Neural progenitor cell (in vitro differentiated cells): Measurements from ENCODE around the gene KRTAP10-2.

ENCODE experiments used
- EZH2 ChIP-seq: fragments of 200-600 bp; sonication (generic); IDR thresholded peaks from 2 replicates; pipeline ENCODE4 v1.6.1; 2017; ENCODE audit warnings: antibody characterized with exemption, mild to moderate bottlenecking, moderate library complexity
- EZH2phosphoT487 ChIP-seq: fragments of 200-600 bp; sonication (generic); IDR thresholded peaks from 2 replicates; pipeline ENCODE4 v1.6.1; 2017; ENCODE audit warnings: antibody characterized with exemption
- TF ChIP-seq, protein P1 (sequence below): fragments of 200-600 bp; sonication (generic); IDR thresholded peaks from 2 replicates; pipeline ENCODE4 v1.5.1; 2017; ENCODE audit warnings: antibody characterized with exemption, mild to moderate bottlenecking

DNA sequence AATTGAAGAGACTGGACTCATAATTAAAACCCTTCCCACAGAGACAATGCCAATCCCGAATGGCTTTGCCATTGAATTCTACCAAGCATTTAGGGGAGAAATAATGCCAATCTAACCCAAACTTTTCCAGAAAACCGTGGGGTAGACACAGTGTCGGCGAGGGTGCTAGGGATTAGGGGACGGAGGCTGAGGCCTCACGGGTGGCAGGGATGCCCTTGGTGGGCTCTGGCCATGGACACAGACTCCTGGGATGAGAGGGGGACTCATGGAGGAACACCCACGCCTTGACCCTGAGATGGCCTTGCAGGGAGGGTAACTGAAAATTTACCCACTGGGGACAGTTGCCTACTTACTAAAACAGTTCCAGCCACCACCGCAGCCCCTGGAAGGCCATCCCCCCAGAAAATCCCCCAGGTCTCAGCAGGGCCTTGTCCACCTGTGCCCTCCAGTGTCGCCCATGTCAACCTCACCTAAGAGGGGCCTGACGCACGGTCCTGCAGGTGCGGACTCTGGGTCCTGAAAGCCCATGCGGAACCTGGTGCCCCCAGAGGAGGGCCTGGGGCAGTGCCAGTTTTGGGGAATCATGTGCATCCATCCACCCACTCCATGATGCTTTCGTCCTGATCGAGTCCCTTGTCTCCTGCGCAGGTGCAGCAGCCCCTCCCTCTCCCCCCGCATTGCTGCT, 27.2 kb upstream of the KRTAP10-2 start:
- TF ChIP-seq EZH2phosphoT487: no peak
- TF ChIP-seq, protein P1, sequence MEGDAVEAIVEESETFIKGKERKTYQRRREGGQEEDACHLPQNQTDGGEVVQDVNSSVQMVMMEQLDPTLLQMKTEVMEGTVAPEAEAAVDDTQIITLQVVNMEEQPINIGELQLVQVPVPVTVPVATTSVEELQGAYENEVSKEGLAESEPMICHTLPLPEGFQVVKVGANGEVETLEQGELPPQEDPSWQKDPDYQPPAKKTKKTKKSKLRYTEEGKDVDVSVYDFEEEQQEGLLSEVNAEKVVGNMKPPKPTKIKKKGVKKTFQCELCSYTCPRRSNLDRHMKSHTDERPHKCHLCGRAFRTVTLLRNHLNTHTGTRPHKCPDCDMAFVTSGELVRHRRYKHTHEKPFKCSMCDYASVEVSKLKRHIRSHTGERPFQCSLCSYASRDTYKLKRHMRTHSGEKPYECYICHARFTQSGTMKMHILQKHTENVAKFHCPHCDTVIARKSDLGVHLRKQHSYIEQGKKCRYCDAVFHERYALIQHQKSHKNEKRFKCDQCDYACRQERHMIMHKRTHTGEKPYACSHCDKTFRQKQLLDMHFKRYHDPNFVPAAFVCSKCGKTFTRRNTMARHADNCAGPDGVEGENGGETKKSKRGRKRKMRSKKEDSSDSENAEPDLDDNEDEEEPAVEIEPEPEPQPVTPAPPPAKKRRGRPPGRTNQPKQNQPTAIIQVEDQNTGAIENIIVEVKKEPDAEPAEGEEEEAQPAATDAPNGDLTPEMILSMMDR: no peak
- no peak for TF ChIP-seq EZH2
